NK-92 (cell line): ENCODE results near the gene DPH2.

Experiments used
- DNase-seq: peaks from one replicate; lab custom pipeline; 2025; ENCODE audit not compliant: unreplicated experiment; lab: John Stamatoyannopoulos, UW

The DPH2 gene

DNA sequence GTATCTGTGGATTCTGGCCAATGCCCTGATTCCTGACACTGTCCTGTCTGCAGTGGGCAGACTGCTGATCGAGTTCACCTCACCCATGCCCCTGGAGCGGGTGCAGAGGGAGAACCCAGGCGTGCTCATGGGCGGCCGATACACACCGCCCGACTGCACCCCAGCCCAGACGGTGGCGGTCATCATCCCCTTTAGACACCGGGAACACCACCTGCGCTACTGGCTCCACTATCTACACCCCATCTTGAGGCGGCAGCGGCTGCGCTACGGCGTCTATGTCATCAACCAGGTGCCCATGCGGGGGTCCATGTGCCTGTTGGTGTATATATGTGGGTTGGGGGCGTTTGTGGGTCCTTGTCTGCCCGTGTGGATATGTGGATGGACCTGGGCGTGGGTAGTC lies 11.8 kb downstream of the DPH2 start:
- DNase-seq = no peak

GRCh38 chr1:43982241-43982640 lies 12.4 kb downstream of the DPH2 start:
- DNase-seq = no peak

- DNase-seq = no peak
Observed at GRCh38 chr1:43982808-43983207, 13.0 kb downstream of the DPH2 start.

DNA sequence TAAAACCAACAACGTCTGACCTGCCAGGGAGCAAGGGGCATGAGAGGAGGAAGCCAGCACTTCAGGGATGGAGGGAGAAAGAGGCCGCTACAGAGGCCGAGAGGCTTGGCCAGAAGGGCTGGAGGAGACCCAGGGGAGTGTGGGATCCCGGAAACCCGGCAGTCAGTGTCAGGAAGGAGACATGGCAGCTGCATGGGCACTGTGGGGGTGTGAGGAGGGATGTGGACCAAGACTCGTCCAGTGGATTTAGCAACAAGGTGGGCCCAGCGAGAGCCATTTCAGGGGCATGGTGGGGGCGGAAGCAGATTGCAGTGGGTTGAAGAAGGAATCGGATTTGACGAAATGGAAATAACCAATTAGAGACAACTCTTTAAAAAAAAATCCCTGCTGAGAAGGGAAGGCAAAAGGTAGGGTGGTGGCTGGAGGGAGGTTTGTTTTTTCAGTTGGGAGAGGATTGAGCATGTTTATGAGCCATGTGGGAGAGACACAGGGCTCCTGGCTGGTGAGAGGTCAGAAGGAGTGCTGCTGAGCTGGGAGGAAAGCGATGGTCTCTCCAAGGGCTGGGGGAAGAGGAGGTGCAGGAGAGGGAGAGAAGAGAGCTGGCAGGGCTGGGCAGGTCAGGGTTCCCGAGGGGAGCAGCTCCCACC lies 13.6 kb downstream of the DPH2 start:
- no peak for DNase-seq

GRCh38 chr1:43984855-43985254 lies 15.0 kb downstream of the DPH2 start:
- DNase-seq = no peak

DNA sequence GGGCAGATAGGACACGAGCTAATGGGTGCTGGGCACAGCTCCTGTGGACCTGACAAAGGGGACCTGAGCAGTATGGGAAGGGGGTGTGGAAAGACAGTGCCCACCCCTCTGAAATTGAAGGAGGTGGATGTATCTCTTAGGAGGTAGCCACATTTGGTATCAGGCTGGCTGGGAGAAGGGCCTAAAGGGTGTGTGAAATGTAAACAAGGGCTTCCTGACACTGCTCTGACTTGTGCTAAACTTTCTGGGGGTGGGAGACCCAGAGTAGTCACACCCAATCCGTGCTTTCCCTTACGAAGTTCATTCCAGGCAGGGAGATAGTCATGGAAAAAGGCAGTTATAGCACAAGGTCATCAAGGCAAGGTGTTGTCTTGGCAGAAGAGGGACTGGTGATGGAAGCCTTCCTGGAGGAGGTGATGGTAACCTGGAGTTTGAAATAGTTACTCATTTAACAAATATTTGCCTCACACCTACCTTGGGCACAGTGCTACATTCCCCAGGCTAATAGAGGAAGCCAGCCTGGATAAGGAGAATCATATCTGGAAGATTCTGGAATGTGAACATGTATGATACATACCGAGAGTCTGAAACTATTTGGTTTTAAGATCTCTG lies 16.3 kb downstream of the DPH2 start:
- no peak for DNase-seq

DNA sequence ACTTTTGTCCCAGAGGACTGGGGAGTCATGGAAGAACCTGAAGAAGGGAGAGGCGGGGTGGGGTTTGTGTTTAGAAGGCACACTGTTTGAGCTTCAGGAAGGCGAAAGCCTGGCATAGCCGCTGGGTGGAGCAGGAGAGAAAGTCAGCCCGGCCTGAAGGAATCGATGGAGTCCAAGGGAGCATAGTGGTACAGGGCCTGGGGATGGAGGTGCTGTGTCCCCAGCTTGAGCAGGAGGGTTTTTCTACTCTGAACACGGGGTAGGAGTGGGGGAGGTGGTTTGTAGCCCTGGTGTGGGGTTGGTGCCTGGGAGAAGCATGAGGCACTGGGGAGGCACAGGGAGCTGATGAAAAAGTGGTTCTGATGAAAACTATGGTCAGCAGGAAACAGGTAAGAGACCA lies 16.9 kb downstream of the DPH2 start:
- DNase-seq = no peak

DNA sequence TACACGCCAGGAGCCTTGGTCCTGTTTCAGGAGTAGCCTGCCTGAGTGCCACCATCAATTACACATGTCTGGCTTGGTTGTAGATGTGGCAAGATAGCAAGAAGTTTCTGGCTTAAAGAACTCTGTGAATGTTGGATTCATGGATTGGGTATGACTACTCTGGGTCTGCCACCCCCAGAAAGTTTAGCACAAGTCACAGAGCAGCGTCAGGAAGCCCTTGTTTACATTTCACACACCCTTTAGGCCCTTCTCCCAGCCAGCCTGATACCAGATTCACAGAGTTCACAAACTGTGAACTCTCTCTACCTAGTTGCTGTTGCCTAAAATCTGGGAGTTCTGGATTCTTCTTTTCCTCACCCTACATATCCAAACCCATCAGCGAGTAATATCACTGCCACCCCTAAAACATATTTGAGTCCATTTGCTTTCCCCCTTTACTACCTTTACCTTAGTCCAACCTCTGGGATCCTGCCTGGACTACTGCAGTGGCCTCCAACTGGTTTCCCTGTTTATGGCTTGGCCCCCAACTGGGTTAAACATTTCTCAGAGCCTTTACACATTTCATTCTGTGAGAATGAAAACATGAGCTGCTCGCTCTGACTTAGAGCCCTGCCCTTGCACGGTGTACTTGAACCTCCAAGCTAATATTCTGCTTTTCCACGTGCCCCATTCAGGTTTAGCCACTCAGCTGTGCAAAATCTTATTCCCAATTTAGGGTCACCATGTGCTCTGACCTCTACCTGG lies 17.5 kb downstream of the DPH2 start:
- no peak for DNase-seq

DNA sequence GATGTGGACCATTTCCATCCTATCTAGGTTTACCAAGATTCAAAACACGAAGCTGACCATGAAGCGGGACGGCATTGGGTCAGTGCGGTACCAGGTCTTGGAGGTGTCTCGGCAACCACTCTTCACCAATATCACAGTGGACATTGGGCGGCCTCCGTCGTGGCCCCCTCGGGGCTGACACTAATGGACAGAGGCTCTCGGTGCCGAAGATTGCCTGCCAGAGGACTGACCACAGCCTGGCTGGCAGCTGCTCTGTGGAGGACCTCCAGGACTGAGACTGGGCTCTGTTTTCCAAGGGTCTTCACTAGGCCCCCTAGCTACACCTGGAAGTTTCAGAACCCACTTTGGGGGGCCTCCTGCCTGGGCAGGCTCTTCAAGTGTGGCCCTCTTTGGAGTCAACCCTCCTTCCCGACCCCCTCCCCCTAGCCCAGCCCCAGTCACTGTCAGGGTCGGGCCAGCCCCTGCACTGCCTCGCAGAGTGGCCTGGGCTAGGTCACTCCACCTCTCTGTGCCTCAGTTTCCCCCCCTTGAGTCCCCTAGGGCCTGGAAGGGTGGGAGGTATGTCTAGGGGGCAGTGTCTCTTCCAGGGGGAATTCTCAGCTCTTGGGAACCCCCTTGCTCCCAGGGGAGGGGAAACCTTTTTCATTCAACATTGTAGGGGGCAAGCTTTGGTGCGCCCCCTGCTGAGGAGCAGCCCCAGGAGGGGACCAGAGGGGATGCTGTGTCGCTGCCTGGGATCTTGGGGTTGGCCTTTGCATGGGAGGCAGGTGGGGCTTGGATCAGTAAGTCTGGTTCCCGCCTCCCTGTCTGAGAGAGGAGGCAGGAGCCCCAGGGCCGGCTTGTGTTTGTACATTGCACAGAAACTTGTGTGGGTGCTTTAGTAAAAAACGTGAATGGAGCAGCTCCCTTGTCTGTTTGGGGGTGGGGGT lies 20.7 kb downstream of the DPH2 start:
- DNase-seq = no peak

- no peak for DNase-seq
Observed at GRCh38 chr1:43991200-43991475, 21.3 kb downstream of the DPH2 start.

- no peak for DNase-seq
Observed at GRCh38 chr1:43991476-43992231, 21.8 kb downstream of the DPH2 start, which contains the start of gene CCDC24. TSS of gene CCDC24 (plus strand) at chr1:43991599. CDS start at chr1:43991879, 280 bp downstream.

DNA sequence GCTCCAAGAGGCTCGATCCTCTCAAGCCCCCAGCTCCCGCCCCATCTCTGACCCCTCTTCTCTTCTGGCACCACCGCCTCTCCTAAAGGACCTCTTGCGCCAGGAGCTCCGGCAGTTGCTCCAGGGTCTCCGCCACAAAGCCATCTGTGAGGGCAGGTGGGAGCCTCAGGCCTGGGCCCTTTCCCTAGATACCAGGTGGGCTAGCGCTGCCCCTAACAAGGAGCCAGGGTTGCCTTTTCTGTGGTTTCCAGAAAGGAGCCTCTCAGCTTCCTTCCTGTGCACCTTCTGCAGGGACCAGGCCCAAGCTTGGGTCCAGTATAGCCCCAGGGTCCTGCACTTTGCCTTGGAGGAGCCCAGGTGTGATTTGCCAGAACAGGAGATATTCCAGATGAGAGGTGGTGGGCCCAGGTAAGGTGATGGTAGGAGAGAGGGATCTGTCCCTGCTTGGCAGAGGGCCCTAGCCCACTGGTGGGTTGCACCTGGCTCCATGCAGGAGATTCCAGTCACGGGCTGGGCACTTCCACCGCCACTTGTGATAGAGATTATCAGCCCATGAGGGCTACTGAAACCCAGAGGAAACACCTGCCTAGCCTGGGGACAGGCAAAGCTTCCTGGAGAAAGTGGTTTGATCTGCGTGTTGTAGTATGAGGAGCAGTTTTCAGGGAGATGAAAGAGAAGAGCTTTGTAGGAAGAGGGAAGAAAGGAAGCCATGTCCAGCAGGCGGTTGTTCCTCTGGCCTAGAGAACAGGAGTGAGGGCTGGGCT lies 22.6 kb downstream of the DPH2 start:
- DNase-seq = no peak

DNA sequence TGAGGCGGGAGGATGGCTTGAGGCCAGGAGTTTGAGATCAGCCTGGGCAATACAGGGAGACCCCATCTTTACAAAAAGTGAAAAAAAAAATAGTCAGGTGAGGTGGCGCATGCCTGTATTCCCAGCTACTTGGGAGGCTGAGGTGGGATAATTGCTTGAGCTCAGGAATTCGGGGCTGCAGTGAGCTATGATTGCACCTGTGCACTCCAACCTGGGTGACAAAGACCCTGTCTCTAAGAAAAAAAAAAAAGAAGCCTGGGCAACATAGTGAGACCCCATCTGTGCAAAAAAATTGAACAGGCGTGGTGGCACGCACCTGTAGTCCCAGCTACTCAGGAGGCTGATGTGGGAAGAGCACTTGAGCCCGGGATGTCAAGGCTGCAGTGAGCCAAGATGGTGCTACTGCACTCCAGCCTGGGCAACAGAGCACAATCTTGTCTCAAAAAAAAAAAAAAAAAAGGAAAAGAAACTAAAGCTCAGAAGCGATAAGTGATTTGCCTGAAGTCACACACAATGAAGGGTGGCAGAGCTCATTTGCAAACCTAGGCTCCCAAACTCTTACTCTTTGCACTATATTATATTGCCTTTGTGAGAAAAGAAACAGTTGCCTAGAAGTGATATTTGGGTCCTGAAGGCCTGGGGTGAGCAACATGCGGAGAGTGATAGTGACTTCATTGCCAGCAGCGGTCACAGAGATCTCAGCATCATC lies 23.6 kb downstream of the DPH2 start:
- DNase-seq = no peak

- DNase-seq = no peak
Observed at GRCh38 chr1:43994071-43994470, 24.3 kb downstream of the DPH2 start.

- DNase-seq = no peak
Observed at GRCh38 chr1:43994794-43995790, 25.3 kb downstream of the DPH2 start.

- no peak for DNase-seq
Observed at GRCh38 chr1:43995984-43996732, 26.3 kb downstream of the DPH2 start.

DNA sequence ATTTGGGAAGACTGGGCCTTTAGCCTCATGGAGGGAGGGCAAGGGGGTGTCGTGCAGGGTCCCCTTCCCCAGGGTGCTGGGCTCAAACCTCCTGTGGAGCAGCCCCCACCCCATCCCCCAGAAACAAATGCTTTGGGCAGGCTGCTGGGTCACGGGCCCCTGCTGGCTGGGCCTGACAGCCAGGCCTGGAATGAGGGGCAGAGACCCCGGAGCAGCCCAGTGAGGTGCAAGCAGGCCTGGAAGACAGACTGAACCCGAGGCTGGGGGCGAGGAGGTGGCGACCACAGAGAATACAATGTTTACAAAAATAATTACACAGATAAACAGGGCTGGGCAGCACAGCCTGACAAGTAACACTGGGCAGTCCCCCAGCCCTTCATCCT lies 26.9 kb downstream of the DPH2 start:
- no peak for DNase-seq
